GM19193 (cell line): Measurements from ENCODE around the gene UNC5A.

Experiments
- POLR2A ChIP-seq: IDR thresholded peaks from 4 replicates; pipeline ENCODE4 v1.6.1; 2011; ENCODE audit not compliant: insufficient read depth, insufficient read length; ENCODE audit errors: extremely low read depth

Gene UNC5A

DNA sequence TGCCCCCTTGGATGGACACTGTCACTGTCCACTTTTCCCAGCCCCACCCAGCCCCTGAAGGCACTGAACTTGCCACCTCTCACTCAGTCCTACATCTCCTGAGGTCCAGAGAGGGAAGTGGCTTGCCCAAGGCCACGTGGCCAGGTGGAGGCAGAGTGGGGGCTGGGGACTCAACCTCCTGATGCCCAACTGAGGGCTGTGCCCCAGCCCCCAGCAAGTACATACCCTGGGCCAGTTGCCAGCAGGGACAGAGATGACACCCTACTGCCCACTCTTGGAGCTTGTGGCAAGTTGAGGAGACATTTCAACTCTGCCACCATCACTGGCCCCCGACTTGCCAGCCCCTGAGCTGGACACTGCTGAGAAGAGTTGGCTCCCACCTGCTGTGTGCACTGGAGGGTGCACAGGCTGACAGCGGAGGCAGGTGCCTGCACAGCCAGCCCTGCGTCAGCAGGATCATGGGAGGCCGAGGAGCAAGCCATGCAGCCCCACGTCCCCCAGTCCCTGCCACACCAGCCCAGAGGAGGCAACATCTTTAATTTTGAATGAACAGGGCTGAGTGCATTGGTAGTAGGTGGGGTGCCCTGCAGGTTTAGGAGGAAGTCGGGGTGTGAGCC is 39.4 kb downstream of the UNC5A start:
- no peak for TF ChIP-seq POLR2A

DNA sequence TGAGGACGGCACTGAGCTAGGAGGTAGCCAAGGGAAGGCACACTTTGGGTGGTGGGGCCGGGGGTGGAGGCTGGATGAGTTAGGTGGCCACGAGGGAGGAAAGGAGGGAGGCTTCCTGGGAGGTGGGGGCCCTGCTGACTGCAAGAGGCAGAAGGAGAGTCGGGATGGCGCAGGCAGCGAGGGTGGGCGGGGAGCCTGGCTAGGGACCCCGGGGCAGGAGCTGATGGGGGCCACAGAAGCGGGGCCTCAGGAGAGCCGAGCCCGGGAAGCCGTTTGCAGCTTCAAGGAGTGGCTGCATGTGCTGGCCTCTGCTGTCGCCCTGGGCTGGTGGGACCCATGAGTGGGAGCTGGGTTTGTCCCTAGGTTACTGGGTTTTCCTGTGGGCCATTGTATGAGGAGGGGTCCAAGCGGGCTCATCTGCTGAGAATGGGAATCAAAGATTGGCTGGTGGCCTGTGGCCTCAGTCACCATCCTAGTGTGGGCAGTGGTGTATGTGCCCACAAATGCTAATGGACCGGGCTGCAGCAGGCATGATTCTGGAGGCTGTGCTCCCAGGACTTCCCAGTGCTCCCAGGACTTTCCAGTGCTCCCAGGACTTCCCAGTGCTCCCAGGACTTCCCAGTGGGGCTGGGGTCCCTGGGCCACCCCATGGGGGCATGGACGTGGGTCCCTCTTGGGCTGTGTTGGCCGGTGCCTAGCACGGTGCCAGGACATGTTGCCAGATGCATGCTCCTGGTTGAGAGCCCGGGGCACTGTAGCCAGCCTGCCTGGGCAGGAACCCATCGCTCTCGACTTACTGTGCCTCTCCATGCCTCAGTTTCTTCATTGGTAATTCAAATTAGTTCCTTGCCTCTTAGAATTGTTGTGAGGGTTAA is 40.2 kb downstream of the UNC5A start:
- TF ChIP-seq POLR2A = no peak

DNA sequence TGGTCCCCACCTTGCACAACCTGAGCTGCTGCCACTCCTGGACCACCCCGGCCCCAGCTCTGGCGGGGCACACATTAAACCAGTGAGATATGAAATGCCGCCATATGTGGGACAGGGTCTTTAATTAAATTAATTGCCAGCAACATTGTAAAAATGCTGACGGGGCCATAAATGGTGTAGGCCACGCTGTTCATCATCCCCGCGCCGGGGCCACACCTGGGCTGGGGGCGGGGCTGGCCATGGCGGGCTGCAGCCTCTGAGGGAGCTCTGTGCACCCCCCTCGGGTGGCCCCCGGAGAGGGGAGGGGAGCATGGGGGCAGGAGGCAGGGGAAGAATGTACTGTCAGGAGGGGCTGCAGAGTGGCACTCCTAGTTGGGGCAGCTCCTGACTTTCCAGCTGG is 41.0 kb downstream of the UNC5A start:
- TF ChIP-seq POLR2A = no peak

DNA sequence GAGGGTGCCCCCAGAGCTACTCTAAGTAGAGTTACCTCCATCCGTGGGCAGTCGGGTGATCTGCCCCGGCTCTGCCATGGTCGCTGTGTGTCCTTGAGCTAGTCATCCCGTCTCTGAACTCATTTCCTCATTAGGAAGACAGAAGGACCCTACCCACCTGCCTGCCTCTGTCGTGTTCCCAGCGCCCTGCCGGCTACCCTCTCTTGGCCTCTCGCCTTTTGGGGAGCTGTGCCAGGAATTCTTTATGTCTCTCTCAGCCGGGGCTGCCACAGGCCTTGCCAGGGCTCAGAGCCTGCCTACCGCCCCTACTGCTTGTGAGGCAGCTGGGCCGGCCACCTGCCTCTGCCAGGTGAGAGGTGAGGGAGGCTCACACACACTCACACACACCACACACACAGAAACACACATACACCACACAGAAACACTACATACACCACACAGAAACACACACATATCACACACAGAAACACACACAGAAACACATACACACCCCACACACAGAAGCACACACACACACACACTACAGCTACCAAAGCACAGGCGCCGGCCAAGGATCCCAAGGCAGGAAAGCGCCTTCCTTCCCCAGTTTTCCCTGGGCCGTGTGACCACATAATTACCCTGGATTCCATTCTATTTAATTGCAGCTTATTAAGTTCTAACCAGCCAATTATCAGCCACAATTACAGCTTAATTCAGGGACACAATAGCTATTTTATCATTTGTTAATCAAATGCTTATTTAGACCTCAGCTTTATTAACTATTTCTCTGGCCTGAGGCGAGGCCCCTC is 41.7 kb downstream of the UNC5A start:
- TF ChIP-seq POLR2A = no peak

DNA sequence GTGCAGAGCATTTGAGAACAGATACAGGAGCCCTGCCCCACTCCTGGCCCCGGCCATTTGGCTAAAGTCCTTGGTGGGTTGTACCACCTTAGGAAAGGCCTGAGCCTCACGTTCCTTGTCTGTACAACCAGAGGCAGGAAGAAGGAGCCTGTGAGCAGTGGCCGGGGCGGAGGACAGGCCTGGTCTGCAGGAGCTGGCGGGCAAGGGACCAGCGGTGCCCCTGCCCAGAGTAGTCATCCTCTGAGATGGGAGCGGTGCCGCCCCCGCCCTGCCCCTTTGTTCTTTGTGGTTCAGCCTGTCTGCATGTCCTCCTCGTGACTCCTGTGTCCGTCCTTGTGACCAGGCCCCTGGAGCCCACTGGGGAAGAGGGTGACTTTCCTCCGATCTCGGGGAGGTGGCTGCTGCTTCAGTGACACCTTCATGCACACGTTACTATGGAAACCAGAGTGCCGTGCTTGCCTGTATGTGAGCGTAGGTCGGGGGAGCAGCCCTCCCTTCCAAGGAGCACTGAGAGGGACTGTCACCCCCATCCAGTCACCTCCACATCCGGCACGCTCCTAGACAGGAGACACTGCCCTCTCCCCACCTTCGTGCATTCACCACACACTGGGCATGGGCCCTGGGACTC is 42.9 kb downstream of the UNC5A start:
- TF ChIP-seq POLR2A = no peak

DNA sequence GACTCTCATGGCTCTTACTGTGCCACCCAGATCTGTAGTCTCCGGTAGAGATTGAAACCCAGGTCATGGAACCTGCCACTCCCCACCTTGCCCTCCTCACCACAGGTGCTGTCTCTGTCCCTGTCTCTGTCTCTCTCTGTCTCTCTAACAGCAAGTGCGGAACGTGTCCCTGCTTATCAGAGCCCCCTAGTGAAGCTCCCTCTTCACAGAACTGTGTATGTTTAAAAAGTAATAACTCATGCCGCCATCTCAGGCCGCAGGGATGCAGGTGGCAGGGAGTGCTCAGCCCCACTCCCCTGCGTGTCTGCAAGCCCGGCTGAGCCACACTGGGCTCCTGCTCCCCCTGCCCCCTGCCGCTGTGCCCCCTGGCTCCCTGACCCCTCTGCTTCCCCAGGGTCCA is 43.8 kb downstream of the UNC5A start:
- TF ChIP-seq POLR2A = no peak

DNA sequence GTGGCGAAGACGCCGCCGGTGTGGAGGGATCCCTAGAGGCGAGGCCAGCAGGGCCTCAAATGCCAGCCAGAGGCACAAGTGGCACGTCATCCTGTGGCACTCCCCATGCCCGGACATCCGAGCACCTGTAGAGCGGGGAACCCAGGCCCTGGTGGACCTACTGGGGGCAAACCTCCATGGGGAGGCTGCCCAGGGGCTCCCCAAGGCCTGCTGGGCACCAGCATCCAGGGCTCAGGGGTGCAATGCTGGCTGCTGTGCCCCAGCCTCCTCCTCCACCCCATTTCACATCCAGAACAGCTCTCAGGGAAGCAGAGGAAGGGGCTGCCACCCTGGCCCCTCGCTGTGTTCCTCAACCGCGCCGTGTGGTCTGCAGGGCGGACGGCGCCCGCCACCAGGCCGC is 45.2 kb downstream of the UNC5A start:
- no peak for TF ChIP-seq POLR2A

DNA sequence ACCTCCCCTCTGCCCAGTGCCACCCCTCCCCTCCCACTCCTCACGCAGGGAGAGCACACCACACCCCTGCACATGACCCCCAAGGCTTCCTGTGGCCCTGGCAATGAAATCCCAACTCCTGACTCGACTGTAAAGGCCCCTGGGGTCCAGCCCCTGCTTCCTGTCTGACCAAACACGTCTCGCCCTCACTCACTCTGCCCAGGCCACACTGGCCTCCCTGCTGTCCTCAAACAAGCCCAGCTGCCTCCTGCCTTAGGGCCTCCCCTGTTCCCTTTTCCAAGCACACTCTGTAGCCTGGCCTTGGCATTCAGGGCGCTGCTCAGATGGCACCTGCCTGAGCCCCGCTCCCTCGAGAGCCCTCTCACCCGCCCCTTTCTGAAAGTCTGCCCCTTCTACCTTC is 46.4 kb downstream of the UNC5A start:
- TF ChIP-seq POLR2A = no peak

DNA sequence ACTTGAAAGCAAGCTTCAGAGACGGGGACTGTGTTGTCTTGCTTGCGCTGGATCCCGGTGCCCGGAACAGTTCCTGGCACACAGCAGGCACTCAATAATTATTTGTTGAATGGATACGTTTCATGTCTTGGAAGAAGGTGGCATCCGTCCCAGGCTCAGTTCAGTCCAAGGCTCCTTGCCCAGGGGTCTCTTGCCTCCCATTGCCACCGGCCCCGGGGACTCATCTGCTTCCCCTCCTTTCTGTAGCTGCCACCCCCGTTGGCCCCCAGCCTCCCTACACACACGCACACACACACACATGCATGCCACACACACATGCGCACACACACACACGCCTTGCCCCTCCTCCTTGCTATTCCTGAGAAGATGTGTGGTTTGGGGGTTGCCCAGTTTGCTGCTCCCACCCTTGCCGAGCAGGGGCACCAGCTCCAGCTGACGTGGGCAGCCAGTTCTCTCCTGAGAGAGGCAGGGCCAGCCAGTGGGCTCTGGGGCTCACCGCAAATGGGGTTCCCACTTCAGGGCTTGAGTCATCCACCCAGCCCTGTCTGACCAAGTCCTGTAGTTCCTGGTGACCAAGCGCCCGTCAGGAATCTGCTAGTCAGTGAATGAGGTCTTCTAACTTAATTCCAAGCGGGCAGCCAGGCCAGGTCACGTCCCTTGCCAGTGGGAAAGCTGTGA is 47.0 kb downstream of the UNC5A start:
- no peak for TF ChIP-seq POLR2A

DNA sequence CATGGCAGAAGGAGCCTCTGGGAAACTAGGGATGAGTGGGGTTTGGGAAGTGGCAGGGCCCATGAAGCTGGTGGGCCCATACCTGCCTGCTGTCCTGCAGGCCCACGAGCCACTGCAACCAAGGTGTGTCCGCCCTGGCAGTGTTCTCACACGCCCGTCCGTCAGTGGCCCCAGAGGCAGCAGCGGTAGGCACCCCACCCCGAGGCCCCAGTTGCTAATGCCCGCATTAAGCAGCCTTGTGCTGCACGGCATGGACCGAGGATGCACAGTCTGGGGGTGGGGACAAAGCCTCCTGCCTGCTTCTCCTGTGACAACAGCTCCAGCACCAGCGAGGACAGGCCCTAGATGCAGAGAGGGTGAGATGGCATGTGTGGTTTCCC is 47.5 kb downstream of the UNC5A start:
- TF ChIP-seq POLR2A = no peak

DNA sequence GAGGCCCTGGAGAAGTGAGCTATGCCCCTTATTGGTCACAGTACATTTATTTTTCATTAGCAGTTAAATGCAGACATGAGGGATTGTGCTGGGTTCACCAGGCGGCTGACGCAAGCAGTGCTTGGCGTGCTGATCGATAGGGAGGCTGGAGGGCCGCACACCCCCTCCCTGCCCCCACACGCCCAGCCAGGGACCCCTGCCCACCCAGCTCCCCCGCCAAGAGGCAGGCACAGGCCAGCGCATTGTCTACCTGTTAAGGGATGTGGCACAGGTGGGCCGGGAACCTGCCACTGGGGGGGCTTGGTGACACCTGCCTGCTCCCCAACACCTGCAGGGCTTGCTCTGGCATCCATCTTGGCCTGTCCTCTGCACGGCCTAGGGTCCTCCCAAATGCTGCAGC is 49.6 kb downstream of the UNC5A start:
- no peak for TF ChIP-seq POLR2A

DNA sequence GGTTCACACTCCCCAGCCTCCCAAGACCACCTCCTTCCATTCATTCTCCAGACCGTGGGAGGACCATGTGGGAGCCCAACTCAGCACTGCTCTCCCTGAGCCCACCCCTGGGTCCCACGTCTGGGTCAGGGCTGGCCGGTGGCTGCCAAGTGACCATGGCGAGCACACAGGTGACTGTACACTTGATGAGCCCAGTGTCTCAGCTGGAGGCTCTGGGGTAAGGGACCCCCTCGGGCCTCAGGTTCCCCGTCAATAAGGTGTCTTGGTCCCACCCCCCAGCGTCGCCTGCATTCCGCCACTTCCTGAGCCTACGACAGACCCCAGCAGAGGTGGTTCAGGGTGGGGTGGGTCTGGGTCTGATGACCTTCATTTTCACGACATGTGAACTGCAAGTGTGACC is 50.0 kb downstream of the UNC5A start:
- no peak for TF ChIP-seq POLR2A

DNA sequence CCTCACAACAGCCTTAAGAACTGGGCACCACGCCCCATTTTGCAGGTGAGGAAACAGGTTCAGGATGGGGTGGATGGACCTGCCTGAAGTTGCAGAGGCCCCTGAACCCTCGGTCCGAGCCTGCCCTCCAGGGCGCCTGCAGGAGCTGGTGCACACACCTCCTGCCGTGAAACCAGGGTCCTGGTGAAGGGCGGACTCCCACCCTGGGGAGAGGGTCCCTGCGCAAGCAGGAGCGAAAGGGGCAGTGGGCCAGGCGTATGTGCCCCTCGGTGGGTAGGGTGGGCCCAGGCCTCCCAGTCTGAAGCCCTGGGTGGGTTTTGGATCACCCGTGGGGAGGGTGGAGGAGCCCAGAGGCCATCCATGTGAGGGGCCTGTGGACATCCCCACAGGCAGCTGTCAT is 50.9 kb downstream of the UNC5A start:
- no peak for TF ChIP-seq POLR2A

DNA sequence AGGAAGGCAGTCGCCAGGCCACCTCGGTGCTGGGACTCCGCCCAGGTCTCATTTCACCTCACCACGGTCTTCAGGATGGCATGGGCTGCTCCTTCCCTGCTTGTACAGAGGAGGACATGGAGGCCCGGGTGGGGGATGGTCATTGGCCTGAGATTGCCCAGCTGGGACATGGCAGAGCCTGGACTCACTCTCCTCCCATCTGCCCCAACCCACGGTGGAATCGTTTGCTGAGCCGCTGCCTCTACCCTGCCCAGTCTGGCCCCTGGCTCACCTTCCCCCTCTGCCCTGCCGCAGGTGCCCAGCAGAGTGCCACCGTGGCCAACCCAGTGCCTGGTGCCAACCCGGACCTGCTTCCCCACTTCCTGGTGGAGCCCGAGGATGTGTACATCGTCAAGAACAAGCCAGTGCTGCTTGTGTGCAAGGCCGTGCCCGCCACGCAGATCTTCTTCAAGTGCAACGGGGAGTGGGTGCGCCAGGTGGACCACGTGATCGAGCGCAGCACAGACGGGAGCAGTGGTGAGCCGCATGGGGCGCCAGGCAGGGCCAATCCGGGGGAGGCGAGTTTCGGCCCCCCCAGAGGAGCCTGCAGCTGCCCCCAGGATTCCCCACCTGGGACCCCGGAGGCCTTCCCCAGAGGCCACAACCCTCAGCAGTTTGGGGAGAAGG is 52.1 kb downstream of the UNC5A start:
- no peak for TF ChIP-seq POLR2A
